H1 (cell line): ENCODE results near the gene ZNF121. TPM values are rescaled to one million over a fixed set of nuclear protein-coding genes. Genes with fewer than 3 reads are reported as not detected.

ENCODE experiments used
- ASH2L ChIP-seq: fragments of 200-600, 300-600 bp; sonication (generic); IDR thresholded peaks from one replicate; pipeline ENCODE4 v1.7.1; 2017; ENCODE audit warnings: low read length
- ATF3 ChIP-seq: IDR thresholded peaks from 2 replicates; pipeline ENCODE4 v1.6.1; 2011; ENCODE audit warnings: low read depth, mild to moderate bottlenecking, low read length; ENCODE audit not compliant: insufficient read depth
- BACH1 ChIP-seq: IDR thresholded peaks from 2 replicates; pipeline ENCODE4 v1.6.1; 2012; ENCODE audit warnings: low read length, improper control_type of control experiment
- CBX5 ChIP-seq: fragments of 300-800, 300-1000 bp; sonication (generic); IDR thresholded peaks from 2 replicates; pipeline ENCODE4 v1.7.1; 2016; ENCODE audit warnings: antibody characterized with exemption, low read length, low read depth
- CHD1 ChIP-seq: IDR thresholded peaks from 2 replicates; pipeline ENCODE4 v1.6.1; 2012; ENCODE audit warnings: low read depth, low read length, improper control_type of control experiment
- CTBP2 ChIP-seq: IDR thresholded peaks from 2 replicates; pipeline ENCODE4 v1.7.0; 2011; ENCODE audit warnings: borderline replicate concordance, mild to moderate bottlenecking, moderate library complexity, mixed read lengths, low read length; ENCODE audit not compliant: insufficient read depth, insufficient read length
- CTCF ChIP-seq, 3 experiments: IDR thresholded peaks; 1 replicate in 2 of 3; 2 replicates in 1 of 3; pipeline versions ENCODE4 v1.5.1 to v1.6.1; 2011; ENCODE audit warnings: low read length in 3 of 3, mild to moderate bottlenecking in 3 of 3, inconsistent platforms in 2 of 3, low read depth in 1 of 3, moderate library complexity in 1 of 3; ENCODE audit not compliant: insufficient read depth in 1 of 3; ENCODE audit errors: control extremely low read depth in 1 of 3
- GTF2F1 ChIP-seq: IDR thresholded peaks from 2 replicates; pipeline ENCODE4 v1.6.1; 2012; ENCODE audit warnings: low read depth, low read length, improper control_type of control experiment, borderline replicate concordance
- JUND ChIP-seq: IDR thresholded peaks from 2 replicates; pipeline ENCODE4 v1.6.1; 2011; ENCODE audit warnings: mild to moderate bottlenecking, improper control_type of control experiment, low read length
- KDM1A ChIP-seq: fragments of 200-600, 300-600 bp; sonication (generic); IDR thresholded peaks from 2 replicates; pipeline ENCODE4 v1.7.1; 2016; ENCODE audit warnings: mild to moderate bottlenecking, low read length, borderline replicate concordance
- PHF8 ChIP-seq: fragments of 200-600 bp; sonication (generic); conservative IDR thresholded peaks from 2 replicates; pipeline ENCODE4 v1.7.1; 2012; ENCODE audit warnings: low read depth, mild to moderate bottlenecking, inconsistent platforms, low read length, moderate library complexity
- POLR2AphosphoS5 ChIP-seq: IDR thresholded peaks from 2 replicates; pipeline ENCODE4 v1.6.1; 2011; ENCODE audit warnings: low read depth, low read length
- TBP ChIP-seq: IDR thresholded peaks from 2 replicates; pipeline ENCODE4 v1.6.1; 2011; ENCODE audit warnings: low read depth, low read length, improper control_type of control experiment
- TCF12 ChIP-seq: IDR thresholded peaks from 2 replicates; pipeline ENCODE4 v1.6.1; 2011; ENCODE audit warnings: low read depth, mild to moderate bottlenecking, low read length
- YY1 ChIP-seq: IDR thresholded peaks from 2 replicates; pipeline ENCODE4 v1.6.1; 2011; ENCODE audit warnings: low read depth, mild to moderate bottlenecking, low read length
- polyA plus RNA-seq, 7 experiments: library from polyadenylated mRNA; depleted of rRNA in 3 of 7; stranded (reverse) in 5 of 7; unstranded in 2 of 7; fragments of >200 nt in 5 of 7; fragments of 200-250 nt in 2 of 7; gene quantifications; 1 replicate in 5 of 7; 2 replicates in 1 of 7; 4 replicates in 1 of 7; pipeline versions ENCODE4 v1.2.1 to v1.2.3, GENCODE V29; 2011 to 2013; ENCODE audit warnings: missing spikeins in 2 of 7, mixed read lengths in 2 of 7
- total RNA-seq: library from RNA; stranded (reverse); fragmentation: NEBNext Ultra II Directional; extraction: Animal tissue kit (Norgen Biotek cat#: 25700); gene quantifications from 2 replicates; pipeline ENCODE4 v1.2.1, GENCODE V29; 2021
- TF ChIP-seq, protein P1 (sequence below): IDR thresholded peaks from 2 replicates; pipeline ENCODE4 v1.6.1; 2011; ENCODE audit warnings: low read length, improper control_type of control experiment
- TF ChIP-seq, protein P2 (sequence below): IDR thresholded peaks from 2 replicates; pipeline ENCODE4 v1.6.1; 2012; ENCODE audit warnings: inconsistent platforms

ZNF121 gene
- total and polyA plus RNA-seq, 2 of the 8 experiments (the other 6 are each of a cell fraction or from before 2014, with no cell fraction given), result 22.2 to 220 TPM

DNA sequence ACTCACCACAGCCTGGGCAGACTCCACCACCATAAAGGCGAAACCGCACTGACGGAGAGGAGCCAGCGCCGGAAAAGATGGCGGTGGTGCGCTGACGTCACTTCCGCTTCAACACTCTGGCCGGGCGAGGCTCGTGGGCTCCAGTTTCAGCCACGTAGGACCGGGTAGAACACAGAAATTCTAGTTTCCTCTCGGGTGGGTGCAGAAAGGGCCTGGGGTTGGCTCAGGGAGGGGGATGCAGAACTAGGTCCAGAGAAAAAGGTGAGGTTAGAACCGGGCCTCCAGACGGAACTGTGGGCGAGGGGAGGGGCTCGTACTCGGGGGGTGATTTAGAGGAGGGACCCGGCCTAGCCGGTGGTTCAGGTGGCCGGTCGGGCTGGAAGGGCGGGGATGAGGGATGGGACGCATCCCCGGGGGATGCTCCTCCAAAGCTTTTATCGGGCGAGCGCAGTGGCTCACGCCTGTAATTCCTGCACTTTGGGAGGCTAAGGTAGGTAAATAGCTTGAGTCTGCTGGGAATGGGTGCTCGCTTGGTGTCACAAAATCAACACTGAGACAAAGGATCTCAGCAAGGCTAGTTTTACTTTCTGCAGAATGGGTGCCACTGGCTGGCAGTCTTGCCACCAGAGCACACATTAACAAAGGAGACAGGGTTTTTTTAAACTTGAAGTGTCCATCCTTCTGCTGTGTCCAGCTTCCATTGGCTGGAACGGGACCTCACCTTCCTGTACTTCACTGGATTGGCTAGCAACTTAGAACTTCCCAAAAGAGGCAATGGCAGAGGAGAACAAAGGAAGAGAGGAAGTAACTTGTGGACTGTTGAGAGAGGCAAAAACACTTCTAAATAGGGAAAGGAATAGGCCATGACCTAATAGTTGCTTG lies 37.1 kb upstream of the ZNF121 start, which contains the start of gene ZNF561 (continued):
- TF ChIP-seq CHD1, result no peak
- TF ChIP-seq BACH1, result no peak
- no peak for TF ChIP-seq CBX5
- TF ChIP-seq CTBP2, result no peak
- peak; percentile 89 for TF ChIP-seq TBP
- TF ChIP-seq ASH2L, result peak; percentile 96
- TF ChIP-seq TCF12, result no peak
- TF ChIP-seq POLR2AphosphoS5, result peak; percentile 95
- TF ChIP-seq ATF3, result no peak
- TF ChIP-seq, protein P1, sequence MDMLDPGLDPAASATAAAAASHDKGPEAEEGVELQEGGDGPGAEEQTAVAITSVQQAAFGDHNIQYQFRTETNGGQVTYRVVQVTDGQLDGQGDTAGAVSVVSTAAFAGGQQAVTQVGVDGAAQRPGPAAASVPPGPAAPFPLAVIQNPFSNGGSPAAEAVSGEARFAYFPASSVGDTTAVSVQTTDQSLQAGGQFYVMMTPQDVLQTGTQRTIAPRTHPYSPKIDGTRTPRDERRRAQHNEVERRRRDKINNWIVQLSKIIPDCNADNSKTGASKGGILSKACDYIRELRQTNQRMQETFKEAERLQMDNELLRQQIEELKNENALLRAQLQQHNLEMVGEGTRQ, result no peak
- peak; percentile 96 for TF ChIP-seq YY1
- peak; percentile 82 for TF ChIP-seq PHF8
- 0 out of 2 replicates have a peak, but pooled peaks have one; percentile 12 for TF ChIP-seq KDM1A
- TF ChIP-seq JUND, result peak; percentile 80
- TF ChIP-seq, protein P2, sequence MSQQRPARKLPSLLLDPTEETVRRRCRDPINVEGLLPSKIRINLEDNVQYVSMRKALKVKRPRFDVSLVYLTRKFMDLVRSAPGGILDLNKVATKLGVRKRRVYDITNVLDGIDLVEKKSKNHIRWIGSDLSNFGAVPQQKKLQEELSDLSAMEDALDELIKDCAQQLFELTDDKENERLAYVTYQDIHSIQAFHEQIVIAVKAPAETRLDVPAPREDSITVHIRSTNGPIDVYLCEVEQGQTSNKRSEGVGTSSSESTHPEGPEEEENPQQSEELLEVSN, result no peak
- TF ChIP-seq GTF2F1, result 0 out of 2 replicates have a peak, but pooled peaks have one; percentile 20
- no peak for TF ChIP-seq CTCF (IDR thresholded peaks at IDR 0.05; ENCODE audit: control extremely low read depth in 1 of 3, insufficient read depth in 1 of 3, low read depth in 1 of 3, low read length in 3 of 3)
